Thymus (tissue), 11 donors: ENCODE results near the gene PAPSS1. TPM values are rescaled to one million over a fixed set of nuclear protein-coding genes. Genes with fewer than 3 reads are reported as not detected.

ENCODE experiments used
- DNase-seq, 9 donors: peaks; one replicate each; pipeline ENCODE4 v3.0.0-alpha.2; 2013; ENCODE audit warnings: low spot score in 9 of 9, low read depth in 6 of 9, missing footprints in 1 of 9
- H3K27ac ChIP-seq, 2 donors: one replicate each; pipeline ENCODE4 v1.5.1; 2013; ENCODE audit warnings: control low read depth in 1 of 2, low read depth in 1 of 2, low read length in 1 of 2, mild to moderate bottlenecking in 1 of 2, moderate library complexity in 1 of 2
- H3K27me3 ChIP-seq, 2 donors: one replicate each; pipeline ENCODE4 v1.5.1; 2013; ENCODE audit warnings: low read length in 1 of 2; ENCODE audit not compliant: control insufficient read depth in 2 of 2, insufficient read depth in 1 of 2
- H3K36me3 ChIP-seq, 2 donors: one replicate each; pipeline ENCODE4 v1.5.1; 2013; ENCODE audit warnings: low read length in 1 of 2, mild to moderate bottlenecking in 1 of 2, moderate library complexity in 1 of 2; ENCODE audit not compliant: control insufficient read depth in 2 of 2, insufficient read depth in 2 of 2
- H3K4me1 ChIP-seq, 2 donors: one replicate each; pipeline ENCODE4 v1.5.1; 2013; ENCODE audit warnings: low read length in 2 of 2; ENCODE audit not compliant: control insufficient read depth in 2 of 2, insufficient read depth in 2 of 2
- H3K4me3 ChIP-seq, 2 donors: one replicate each; pipeline ENCODE4 v1.5.1; 2013; ENCODE audit warnings: low read length in 2 of 2, control low read depth in 1 of 2, mild to moderate bottlenecking in 1 of 2
- H3K9me3 ChIP-seq, 2 donors: one replicate each; pipeline ENCODE4 v1.5.1; 2013; ENCODE audit warnings: low read length in 1 of 2, mild to moderate bottlenecking in 1 of 2; ENCODE audit not compliant: control insufficient read depth in 2 of 2, insufficient read depth in 1 of 2
- WGBS: extraction: QIAGEN DNeasy Blood & Tissue Kit; methylation state at CpG from one replicate; pipeline ENCODE4 v1.1.7; 2013; 5-methylcytosine and 5-hydroxymethylcytosine counted together
- polyA plus RNA-seq: library from polyadenylated mRNA; stranded (reverse); fragments of 200-250 nt; gene quantifications from one replicate; pipeline ENCODE4 v1.2.3, GENCODE V29; 2013
- total RNA-seq: library from RNA; stranded (reverse); fragments of 120-200 nt; gene quantifications from one replicate; pipeline ENCODE4 v1.2.4, GENCODE V29; 2013
- donor health status: healthy.

Gene PAPSS1
- total and polyA plus RNA-seq, 2 donors = 35.2 to 39.0 TPM

- H3K9me3 ChIP-seq = no peaks in the 10 kb centered on the region
- DNase-seq = no peak
- H3K27me3 ChIP-seq = peaks cover 0 to 8% of the 10 kb centered on the region in 2 donors
- WGBS = 98% methylated on average over 1 of the region's 1 CpG
- H3K36me3 ChIP-seq = no peaks in the 10 kb centered on the region
- H3K4me1 ChIP-seq = no peaks in the 10 kb centered on the region
- H3K4me3 ChIP-seq = no peak overlapping the region
- no peak overlapping the region for H3K27ac ChIP-seq
Measured at GRCh38 chr4:107746161-107746560, 26.1 kb upstream of the PAPSS1 start.

DNA sequence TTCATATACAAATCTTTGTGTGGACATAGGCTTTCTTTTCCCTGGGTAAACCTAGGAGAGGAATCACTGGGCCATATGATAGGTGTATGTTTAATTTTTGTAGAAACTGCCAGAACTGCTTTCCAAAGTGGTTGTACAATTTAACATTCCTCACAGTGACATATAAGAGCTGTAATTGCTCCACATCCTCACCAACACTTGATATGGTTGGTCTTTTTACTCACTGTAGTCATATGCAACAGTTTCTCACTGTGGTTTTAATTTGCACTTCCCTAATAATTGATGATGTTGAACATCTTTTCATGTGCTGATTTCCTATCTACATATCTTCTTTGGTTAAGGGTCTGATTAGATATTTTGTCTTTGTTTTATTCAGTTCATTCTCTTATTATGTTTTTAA lies 24.5 kb upstream of the PAPSS1 start:
- Histone ChIP-seq H3K9me3 (no peaks in the 10 kb centered on the region), H3K36me3 (no peaks in the 10 kb centered on the region), H3K4me3 (no peak overlapping the region), H3K27ac (no peak overlapping the region), H3K4me1 (no peaks in the 10 kb centered on the region), H3K27me3 (peaks cover 0 to 1% of the 10 kb centered on the region in 2 donors)
- no peak for DNase-seq

GRCh38 chr4:107743532-107743931 lies 23.5 kb upstream of the PAPSS1 start:
- Histone ChIP-seq H3K27me3 (no peaks in the 10 kb centered on the region), H3K27ac (no peak overlapping the region), H3K4me1 (no peaks in the 10 kb centered on the region), H3K9me3 (no peaks in the 10 kb centered on the region), H3K4me3 (no peak overlapping the region), H3K36me3 (no peaks in the 10 kb centered on the region)
- WGBS = 12% methylated on average over 1 of the region's 1 CpG
- no peak for DNase-seq

GRCh38 chr4:107742791-107743190 lies 22.8 kb upstream of the PAPSS1 start:
- no peaks in the 10 kb centered on the region for H3K27me3 ChIP-seq
- H3K9me3 ChIP-seq = no peaks in the 10 kb centered on the region
- WGBS = 95% methylated on average over 1 of the region's 1 CpG
- H3K4me3 ChIP-seq = no peak overlapping the region
- DNase-seq = no peak
- H3K27ac ChIP-seq = no peak overlapping the region
- H3K36me3 ChIP-seq = no peaks in the 10 kb centered on the region
- no peaks in the 10 kb centered on the region for H3K4me1 ChIP-seq

DNA sequence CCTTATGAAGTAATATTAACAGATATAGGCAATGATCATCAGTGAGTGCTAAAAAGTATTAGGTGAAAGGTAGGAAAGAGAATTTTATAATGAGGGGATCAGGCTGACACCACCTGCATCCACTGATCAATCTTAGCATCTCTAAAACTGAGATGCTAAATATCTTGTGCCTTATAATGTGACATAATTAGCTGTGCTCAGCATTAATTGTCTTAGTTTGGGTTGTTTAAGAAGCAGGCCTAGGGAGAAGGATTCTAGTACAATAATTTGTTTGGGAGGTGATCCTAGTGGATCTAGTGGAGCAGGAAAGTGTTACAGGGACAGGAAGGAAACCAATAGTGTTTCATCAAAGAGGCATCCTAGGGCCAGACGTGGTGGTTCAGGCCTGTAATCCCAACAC lies 22.2 kb upstream of the PAPSS1 start:
- H3K27me3 ChIP-seq = no peaks in the 10 kb centered on the region
- WGBS = 98% methylated on average over 1 of the region's 1 CpG
- no peaks in the 10 kb centered on the region for H3K4me1 ChIP-seq
- H3K4me3 ChIP-seq = no peak overlapping the region
- DNase-seq = no peak
- no peaks in the 10 kb centered on the region for H3K9me3 ChIP-seq
- H3K36me3 ChIP-seq = no peaks in the 10 kb centered on the region
- no peak overlapping the region for H3K27ac ChIP-seq

- Histone ChIP-seq H3K36me3 (no peaks in the 10 kb centered on the region), H3K4me3 (no peak overlapping the region), H3K27me3 (no peaks in the 10 kb centered on the region), H3K27ac (no peak overlapping the region), H3K4me1 (no peaks in the 10 kb centered on the region), H3K9me3 (no peaks in the 10 kb centered on the region)
- no peak for DNase-seq
- WGBS = 95% methylated on average over 11 of the region's 11 CpGs
Measured at GRCh38 chr4:107740950-107741701, 21.1 kb upstream of the PAPSS1 start.

DNA sequence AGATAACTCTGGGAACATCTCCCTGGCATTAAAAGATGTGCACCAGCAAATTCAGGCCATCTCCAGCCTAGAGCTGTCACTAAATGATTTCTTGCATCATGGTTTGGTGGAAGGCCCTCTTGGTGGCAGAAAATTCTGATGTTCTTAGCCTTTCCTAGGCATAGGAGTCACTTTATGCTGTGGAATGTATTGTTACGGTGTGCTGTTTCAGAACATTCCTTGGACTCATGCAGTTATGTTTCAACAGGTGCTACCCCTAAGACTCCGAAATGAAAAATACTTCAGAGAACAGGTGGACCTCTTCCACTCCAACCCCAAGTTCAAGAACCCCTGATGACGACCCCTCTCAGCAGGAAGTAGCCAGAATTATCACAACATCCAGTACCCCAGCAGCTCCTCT lies 20.3 kb upstream of the PAPSS1 start:
- Histone ChIP-seq H3K4me3 (no peak overlapping the region), H3K4me1 (no peaks in the 10 kb centered on the region), H3K27ac (no peak overlapping the region), H3K36me3 (no peaks in the 10 kb centered on the region), H3K27me3 (no peaks in the 10 kb centered on the region), H3K9me3 (no peaks in the 10 kb centered on the region)
- no peak for DNase-seq
- 89% methylated on average over 3 of the region's 3 CpGs for WGBS

DNA sequence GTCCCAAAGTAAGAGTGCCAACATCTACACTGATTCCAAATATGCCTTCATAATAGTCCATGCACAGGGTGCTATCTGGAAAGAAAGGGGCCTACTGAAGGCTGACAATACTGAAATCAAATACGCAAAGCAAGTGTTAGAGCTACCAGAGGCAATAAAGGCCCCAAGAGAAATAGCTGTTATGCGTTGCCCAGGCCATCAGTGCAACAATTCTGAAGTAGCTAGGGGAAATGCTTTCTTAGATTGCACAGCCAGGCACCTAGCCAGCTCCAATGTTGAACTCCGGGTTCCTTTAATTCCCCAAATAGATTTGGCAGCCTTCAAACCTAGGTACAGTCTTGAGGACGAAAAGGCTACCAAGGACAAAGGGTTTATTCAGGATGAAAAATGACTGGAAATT lies 17.4 kb upstream of the PAPSS1 start:
- H3K27ac ChIP-seq = no peak overlapping the region
- H3K4me1 ChIP-seq = no peaks in the 10 kb centered on the region
- WGBS = 93% methylated on average over 4 of the region's 4 CpGs
- H3K27me3 ChIP-seq = no peaks in the 10 kb centered on the region
- no peaks in the 10 kb centered on the region for H3K9me3 ChIP-seq
- DNase-seq = no peak
- no peaks in the 10 kb centered on the region for H3K36me3 ChIP-seq
- no peak overlapping the region for H3K4me3 ChIP-seq

DNA sequence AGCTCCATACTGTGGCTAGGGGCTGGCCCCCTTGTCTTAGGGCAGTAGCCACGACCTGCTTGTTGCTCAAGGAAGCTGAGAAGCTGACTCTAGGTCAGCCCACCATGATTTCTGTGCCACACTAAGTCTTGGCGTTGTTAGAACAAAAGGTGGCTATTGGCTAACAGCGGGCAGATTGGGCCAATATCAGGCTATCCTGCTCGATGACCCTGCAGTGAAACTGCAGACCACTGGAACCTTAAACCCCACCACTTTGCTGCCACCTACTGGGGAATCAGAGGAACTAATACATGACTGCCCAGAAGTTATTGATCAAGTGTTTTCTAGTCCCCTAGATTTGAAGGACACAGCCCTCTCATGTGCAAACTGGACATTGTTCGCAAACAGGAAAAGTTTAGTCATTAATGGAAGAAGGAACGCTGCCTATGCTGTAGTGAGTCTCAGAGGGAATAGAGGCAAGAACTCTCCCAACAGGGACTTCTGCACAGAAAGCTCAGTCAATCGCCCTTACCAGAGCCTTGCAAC lies 17.0 kb upstream of the PAPSS1 start:
- Histone ChIP-seq H3K36me3 (no peaks in the 10 kb centered on the region), H3K27me3 (no peaks in the 10 kb centered on the region), H3K4me1 (no peaks in the 10 kb centered on the region), H3K9me3 (no peaks in the 10 kb centered on the region), H3K4me3 (no peak overlapping the region), H3K27ac (no peak overlapping the region)
- DNase-seq = peak in 4 of 9 donors; percentile 29 to 55 (median 41)
- 75% methylated on average over 7 of the region's 7 CpGs for WGBS
